GM12872 (cell line): Measurements from ENCODE around the gene RET.

Experiments
- TF ChIP-seq, protein P1 (sequence below): IDR thresholded peaks from 3 replicates; pipeline ENCODE4 v1.5.1; 2011; ENCODE audit warnings: low read depth, mild to moderate bottlenecking, low read length, moderate library complexity; ENCODE audit not compliant: insufficient read depth

RET gene

DNA sequence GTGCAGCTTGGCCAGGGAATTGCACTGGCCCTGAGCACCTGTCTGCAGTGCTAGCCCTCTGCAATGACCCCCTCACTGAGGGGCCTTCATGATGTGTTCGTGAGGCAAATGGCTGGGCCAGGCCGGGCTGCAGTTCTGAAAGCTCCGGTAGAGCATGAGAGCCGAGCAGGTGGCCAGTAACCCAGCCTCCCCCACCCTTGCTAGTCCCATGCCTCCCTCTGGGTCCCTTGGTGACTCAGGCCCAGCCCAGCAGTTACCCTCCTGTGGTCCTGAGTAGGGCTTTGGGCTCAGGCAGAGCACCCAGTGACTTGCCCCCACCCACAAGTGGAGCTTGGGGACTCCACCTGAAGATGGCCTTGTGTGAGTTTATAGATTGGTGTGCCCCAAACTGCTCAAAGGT is 45.2 kb downstream of the RET start:
- TF ChIP-seq, protein P1, sequence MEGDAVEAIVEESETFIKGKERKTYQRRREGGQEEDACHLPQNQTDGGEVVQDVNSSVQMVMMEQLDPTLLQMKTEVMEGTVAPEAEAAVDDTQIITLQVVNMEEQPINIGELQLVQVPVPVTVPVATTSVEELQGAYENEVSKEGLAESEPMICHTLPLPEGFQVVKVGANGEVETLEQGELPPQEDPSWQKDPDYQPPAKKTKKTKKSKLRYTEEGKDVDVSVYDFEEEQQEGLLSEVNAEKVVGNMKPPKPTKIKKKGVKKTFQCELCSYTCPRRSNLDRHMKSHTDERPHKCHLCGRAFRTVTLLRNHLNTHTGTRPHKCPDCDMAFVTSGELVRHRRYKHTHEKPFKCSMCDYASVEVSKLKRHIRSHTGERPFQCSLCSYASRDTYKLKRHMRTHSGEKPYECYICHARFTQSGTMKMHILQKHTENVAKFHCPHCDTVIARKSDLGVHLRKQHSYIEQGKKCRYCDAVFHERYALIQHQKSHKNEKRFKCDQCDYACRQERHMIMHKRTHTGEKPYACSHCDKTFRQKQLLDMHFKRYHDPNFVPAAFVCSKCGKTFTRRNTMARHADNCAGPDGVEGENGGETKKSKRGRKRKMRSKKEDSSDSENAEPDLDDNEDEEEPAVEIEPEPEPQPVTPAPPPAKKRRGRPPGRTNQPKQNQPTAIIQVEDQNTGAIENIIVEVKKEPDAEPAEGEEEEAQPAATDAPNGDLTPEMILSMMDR: no peak

DNA sequence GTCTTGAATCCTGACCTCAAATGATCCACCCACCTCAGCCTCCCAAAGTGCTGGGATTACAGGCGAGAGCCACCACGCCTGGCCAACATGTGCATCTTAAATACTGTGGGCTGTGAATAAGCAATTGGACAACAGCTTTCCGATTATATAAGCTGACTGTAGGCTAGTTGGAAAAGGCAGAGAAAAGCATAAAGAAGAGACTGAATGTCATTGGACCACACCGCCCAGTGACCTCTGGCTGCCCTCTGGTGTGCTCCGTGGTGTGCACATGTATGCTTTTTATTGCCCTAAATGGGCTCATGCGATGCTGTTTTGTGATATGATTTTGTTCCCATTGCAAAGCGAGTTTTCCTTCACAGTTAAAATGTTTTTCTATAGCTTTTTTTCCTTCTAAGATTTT is 46.0 kb downstream of the RET start:
- TF ChIP-seq, protein P1: no peak

DNA sequence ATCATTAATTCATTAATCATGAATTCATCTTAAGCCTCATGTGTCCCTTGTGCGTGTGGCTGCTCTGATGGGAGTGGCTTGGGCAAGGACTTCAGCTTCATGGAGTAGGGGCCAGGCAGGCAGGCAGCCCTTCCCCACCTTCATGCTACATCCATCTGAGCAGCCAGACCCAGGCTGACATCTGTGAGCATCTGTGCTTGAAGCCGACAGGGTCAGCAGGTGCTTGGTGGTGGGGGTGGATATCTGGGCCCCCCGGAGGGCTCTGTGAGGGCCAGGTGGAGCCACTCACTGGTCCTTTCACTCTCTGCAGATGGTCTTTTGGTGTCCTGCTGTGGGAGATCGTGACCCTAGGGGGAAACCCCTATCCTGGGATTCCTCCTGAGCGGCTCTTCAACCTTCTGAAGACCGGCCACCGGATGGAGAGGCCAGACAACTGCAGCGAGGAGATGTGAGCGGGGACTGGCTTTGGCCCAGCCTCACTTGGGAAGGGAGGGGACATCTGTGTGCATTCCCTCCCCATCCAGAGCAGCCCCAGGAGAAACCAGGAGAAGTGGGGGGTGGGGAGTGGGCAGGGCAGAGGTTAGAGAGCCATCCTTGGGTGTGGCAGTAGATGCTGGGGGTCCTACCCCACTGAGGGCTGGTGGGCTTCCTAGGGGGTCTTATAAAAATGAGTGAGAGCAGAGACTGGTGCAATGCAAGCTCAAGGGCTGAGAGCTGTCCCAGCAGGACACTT is 46.7 kb downstream of the RET start:
- TF ChIP-seq, protein P1: 0 out of 3 replicates have a peak, but pooled peaks have one; percentile 1

DNA sequence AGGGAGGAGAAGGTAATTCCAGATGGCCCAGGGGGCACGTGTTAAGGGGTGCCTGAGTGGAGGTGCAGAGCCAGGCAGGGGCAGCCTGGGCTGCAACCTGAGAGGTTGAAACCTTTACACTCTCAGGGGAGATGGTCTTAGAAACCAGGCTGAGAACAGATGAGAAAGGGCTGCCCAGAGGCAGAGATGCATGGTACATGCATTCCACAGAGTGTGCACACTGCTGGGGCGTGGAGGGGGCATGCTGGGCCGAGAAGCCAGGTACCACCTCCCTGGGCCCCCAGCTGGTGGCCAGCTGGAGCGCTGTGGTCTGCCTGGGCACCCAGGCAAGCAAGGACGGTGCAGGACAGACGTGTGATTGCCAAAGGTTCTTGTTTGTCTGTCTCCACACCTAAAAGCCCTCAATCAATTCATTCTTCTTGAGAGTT is 47.2 kb downstream of the RET start:
- TF ChIP-seq, protein P1: no peak

DNA sequence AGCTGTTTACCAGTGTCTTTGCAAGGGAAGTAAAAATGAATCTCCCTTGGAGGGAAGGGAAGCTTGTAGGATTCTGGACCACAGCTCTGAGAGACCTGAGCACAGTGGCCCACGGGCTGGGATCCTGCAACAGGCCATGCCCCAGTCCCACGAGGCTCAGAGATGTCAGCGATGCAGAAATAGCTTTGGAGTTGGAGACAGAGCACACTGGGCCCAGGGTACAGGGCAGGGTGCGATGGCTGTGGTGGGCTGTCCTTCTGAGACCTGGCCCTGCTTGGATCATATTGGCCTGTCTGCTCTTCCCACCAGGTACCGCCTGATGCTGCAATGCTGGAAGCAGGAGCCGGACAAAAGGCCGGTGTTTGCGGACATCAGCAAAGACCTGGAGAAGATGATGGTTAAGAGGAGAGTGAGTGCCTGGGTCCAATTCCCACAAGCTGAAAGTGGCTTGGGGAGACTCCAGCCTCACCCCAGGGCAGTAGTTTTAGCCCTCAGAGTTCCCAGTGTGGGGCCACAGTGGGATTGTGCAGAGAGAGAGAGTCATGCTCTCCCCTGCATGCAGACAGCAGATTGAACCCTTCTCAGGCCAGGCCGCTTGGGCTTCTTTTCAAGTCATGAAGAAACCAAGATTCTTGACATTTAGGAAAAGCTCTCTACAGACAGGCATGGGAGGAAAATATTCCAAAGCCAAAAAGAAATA is 47.9 kb downstream of the RET start:
- TF ChIP-seq, protein P1: no peak

DNA sequence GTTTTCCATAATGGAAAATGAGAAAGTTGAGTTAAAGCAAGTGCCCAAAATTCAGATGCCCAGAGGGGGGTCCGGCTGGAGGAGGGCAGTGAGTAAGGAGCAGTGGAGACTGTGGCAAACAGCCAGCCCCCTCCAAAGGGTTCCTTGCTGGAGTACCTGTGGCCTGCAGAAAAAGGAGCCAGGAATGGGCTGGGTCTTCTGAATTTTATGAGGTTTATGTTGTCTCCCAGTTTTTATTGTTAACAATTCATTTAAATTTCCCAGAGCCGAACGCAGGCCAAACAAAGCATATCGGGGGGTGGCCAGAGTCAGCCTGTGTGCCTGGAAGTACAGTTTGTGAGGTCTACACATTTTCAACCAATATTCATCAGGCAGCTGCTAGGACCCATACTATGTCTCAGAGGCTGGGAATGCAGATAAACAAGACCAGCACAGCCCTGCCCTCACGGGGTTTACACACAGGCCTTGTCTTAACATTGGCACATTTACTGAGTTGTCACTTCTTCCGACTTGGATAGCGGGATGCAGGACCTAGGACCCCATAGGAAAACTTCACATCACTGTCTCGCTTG is 48.5 kb downstream of the RET start:
- TF ChIP-seq, protein P1: no peak
